Upper lobe of right lung (tissue), 1 donor: ENCODE data around the gene MYO1B. TPM values are rescaled to one million over a fixed set of nuclear protein-coding genes. Genes with fewer than 3 reads are reported as not detected.

Source experiments
- ATAC-seq: fragments of 200-7000 bp; cut with Tn5 transposase; one replicate; pipeline ENCODE4 v1.9.1; 2020; ENCODE audit warnings: mild to moderate bottlenecking, moderate library complexity
- DNase-seq: peaks from one replicate; pipeline ENCODE4 v3.0.0-alpha.2; 2020
- H3K27ac ChIP-seq: fragments of 200-600 bp; one replicate; pipeline ENCODE4 v1.8.0; 2022
- H3K27me3 ChIP-seq: fragments of 200-600 bp; one replicate; pipeline ENCODE4 v1.8.0; 2022; ENCODE audit warnings: mild to moderate bottlenecking
- H3K36me3 ChIP-seq: fragments of 200-600 bp; one replicate; pipeline ENCODE4 v1.8.0; 2022
- H3K4me1 ChIP-seq: fragments of 200-600 bp; one replicate; pipeline ENCODE4 v1.8.0; 2022
- H3K4me3 ChIP-seq: fragments of 200-600 bp; one replicate; pipeline ENCODE4 v1.8.0; 2022; ENCODE audit warnings: mild to moderate bottlenecking
- H3K9me3 ChIP-seq: fragments of 200-600 bp; one replicate; pipeline ENCODE4 v1.8.0; 2022
- intact Hi-C: fragments of 100-400 bp; cut with DNase I; formaldehyde crosslinking; loops from one replicate; pipeline ENCODE4 v1.11.0; 2022
- total RNA-seq: library from RNA; stranded (reverse); fragmentation: NEBNext Ultra II Directional; extraction: Animal tissue kit (Norgen Biotek cat#: 25700); gene quantifications from one replicate; pipeline ENCODE4 v1.2.1, GENCODE V29; 2021
- TF ChIP-seq, protein P1 (sequence below): fragments of 200-600 bp; IDR thresholded peaks from one replicate; pipeline ENCODE4 v1.8.0; 2022; ENCODE audit warnings: antibody characterized with exemption
- donor health status: DM: no; HTN: yes; CAD: no; lungs with severe emphysema.

The MYO1B gene
- total RNA-seq, 1 donor from 2014 or later: 231 TPM

DNA sequence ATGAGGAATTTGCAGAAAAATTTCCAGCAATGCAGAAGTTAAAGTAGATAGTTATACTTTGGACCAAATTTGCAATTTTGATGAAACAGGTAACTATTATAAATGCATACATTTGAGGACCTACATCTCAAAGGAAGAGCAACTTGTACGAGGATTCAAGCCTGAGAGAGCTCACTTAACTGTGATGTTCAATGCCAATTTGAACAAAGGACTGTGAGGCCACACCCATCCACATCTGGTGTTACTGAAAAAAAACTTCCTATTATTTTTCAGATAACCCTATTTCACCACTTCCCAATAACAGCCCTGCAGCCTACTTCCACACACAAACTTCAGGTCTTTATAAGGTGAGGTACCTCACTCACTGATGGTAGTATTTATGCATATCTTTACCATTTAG, 229.3 kb downstream of the MYO1B start:
- H3K36me3 ChIP-seq: no peaks in the 10 kb centered on the region
- intact Hi-C loops: no loop called here
- H3K27ac ChIP-seq: no peak overlapping the region
- H3K4me3 ChIP-seq: no peak overlapping the region
- H3K27me3 ChIP-seq: no peaks in the 10 kb centered on the region
- no peaks in the 10 kb centered on the region for H3K9me3 ChIP-seq
- TF ChIP-seq, protein P1, sequence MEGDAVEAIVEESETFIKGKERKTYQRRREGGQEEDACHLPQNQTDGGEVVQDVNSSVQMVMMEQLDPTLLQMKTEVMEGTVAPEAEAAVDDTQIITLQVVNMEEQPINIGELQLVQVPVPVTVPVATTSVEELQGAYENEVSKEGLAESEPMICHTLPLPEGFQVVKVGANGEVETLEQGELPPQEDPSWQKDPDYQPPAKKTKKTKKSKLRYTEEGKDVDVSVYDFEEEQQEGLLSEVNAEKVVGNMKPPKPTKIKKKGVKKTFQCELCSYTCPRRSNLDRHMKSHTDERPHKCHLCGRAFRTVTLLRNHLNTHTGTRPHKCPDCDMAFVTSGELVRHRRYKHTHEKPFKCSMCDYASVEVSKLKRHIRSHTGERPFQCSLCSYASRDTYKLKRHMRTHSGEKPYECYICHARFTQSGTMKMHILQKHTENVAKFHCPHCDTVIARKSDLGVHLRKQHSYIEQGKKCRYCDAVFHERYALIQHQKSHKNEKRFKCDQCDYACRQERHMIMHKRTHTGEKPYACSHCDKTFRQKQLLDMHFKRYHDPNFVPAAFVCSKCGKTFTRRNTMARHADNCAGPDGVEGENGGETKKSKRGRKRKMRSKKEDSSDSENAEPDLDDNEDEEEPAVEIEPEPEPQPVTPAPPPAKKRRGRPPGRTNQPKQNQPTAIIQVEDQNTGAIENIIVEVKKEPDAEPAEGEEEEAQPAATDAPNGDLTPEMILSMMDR: no peak
- no peak for DNase-seq
- no peak for ATAC-seq
- H3K4me1 ChIP-seq: peaks cover 9% of the 10 kb centered on the region

Other genes with a start within 250 kb of the MYO1B start
- gene STAT1, start 231.2 kb upstream of the MYO1B start, total RNA-seq: 98.6 TPM
- 8.0 TPM for gene STAT4, start 94.4 kb upstream of the MYO1B start, total RNA-seq